ENCODE measurements around the gene DMD. TPM values are rescaled to one million over a fixed set of nuclear protein-coding genes. Genes with fewer than 3 reads are reported as not detected.

The DMD gene
- total RNA-seq, 1 donor from 2014 or later: 9.7 TPM

GRCh38 chrX:33134164-33134563 lies 77.2 kb downstream of the DMD start:
- no peaks in the 10 kb centered on the region for H3K27me3 Mint-ChIP-seq (ENCODE audit: low read depth)
- H3K27ac Mint-ChIP-seq (ENCODE audit: unreplicated experiment): no peak overlapping the region
- no peaks in the 10 kb centered on the region for H3K4me1 Mint-ChIP-seq
- no peak overlapping the region for H3K4me3 Mint-ChIP-seq
- DNase-seq (ENCODE audit: low read depth, low spot score): no peak
- peaks cover 3% of the 10 kb centered on the region for H3K9me3 Mint-ChIP-seq
- no peak for TF ChIP-seq CTCF (conservative IDR thresholded peaks at IDR 0.05)
- H3K36me3 Mint-ChIP-seq (ENCODE audit: low read depth): no peaks in the 10 kb centered on the region

GRCh38 chrX:33133320-33133719 lies 78.0 kb downstream of the DMD start:
- no peaks in the 10 kb centered on the region for H3K27me3 Mint-ChIP-seq (ENCODE audit: low read depth)
- no peak for TF ChIP-seq CTCF (conservative IDR thresholded peaks at IDR 0.05)
- H3K4me3 Mint-ChIP-seq: no peak overlapping the region
- no peak for DNase-seq (ENCODE audit: low read depth, low spot score)
- peaks cover 3% of the 10 kb centered on the region for H3K9me3 Mint-ChIP-seq
- H3K4me1 Mint-ChIP-seq: no peaks in the 10 kb centered on the region
- H3K36me3 Mint-ChIP-seq (ENCODE audit: low read depth): no peaks in the 10 kb centered on the region
- H3K27ac Mint-ChIP-seq (ENCODE audit: unreplicated experiment): no peak overlapping the region

GRCh38 chrX:33132569-33132968 lies 78.8 kb downstream of the DMD start:
- no peaks in the 10 kb centered on the region for H3K4me1 Mint-ChIP-seq
- no peak overlapping the region for H3K27ac Mint-ChIP-seq (ENCODE audit: unreplicated experiment)
- no peak overlapping the region for H3K4me3 Mint-ChIP-seq
- DNase-seq (ENCODE audit: low read depth, low spot score): no peak
- no peaks in the 10 kb centered on the region for H3K27me3 Mint-ChIP-seq (ENCODE audit: low read depth)
- no peaks in the 10 kb centered on the region for H3K36me3 Mint-ChIP-seq (ENCODE audit: low read depth)
- peaks cover 3% of the 10 kb centered on the region for H3K9me3 Mint-ChIP-seq
- no peak for TF ChIP-seq CTCF (conservative IDR thresholded peaks at IDR 0.05)

GRCh38 chrX:33129607-33130006 lies 81.7 kb downstream of the DMD start:
- H3K4me1 Mint-ChIP-seq: no peaks in the 10 kb centered on the region
- no peak for TF ChIP-seq CTCF (conservative IDR thresholded peaks at IDR 0.05)
- H3K27ac Mint-ChIP-seq (ENCODE audit: unreplicated experiment): no peak overlapping the region
- no peaks in the 10 kb centered on the region for H3K27me3 Mint-ChIP-seq (ENCODE audit: low read depth)
- no peaks in the 10 kb centered on the region for H3K36me3 Mint-ChIP-seq (ENCODE audit: low read depth)
- H3K4me3 Mint-ChIP-seq: no peak overlapping the region
- no peak for DNase-seq (ENCODE audit: low read depth, low spot score)
- H3K9me3 Mint-ChIP-seq: peaks cover 3% of the 10 kb centered on the region

- Mint-ChIP-seq H3K4me3 (no peak overlapping the region), H3K4me1 (no peaks in the 10 kb centered on the region), H3K36me3 (ENCODE audit: low read depth) (no peaks in the 10 kb centered on the region), H3K27ac (ENCODE audit: unreplicated experiment) (no peak overlapping the region), H3K9me3 (peaks cover 3% of the 10 kb centered on the region), H3K27me3 (ENCODE audit: low read depth) (no peaks in the 10 kb centered on the region)
- TF ChIP-seq CTCF (conservative IDR thresholded peaks at IDR 0.05): no peak
- no peak for DNase-seq (ENCODE audit: low read depth, low spot score)
Observed at GRCh38 chrX:33128048-33128805, 83.1 kb downstream of the DMD start.
